Stimulated activated CD4-positive, alpha-beta T cell treated with anti-CD3 and anti-CD28 coated beads, Interleukin-4, amount 100 ng/mL, for 24 hours (primary cell): ENCODE data around the gene ATP6V0A4.
"Not testable (repeated sequence)": the region's sequence is repeated elsewhere in the genome, so short reads cannot be mapped to it uniquely, and the experiment has no call there.

ENCODE experiments used
- DNase-seq: peaks from one replicate; pipeline ENCODE4 v3.0.0-alpha.2; 2020

Gene ATP6V0A4

GRCh38 chr7:138697535-138698182, 100.3 kb downstream of the ATP6V0A4 start:
- no peak for DNase-seq

- not testable (repeated sequence) for DNase-seq
These were observed 102.2 kb downstream of the ATP6V0A4 start for GRCh38 chr7:138695776-138696175.

GRCh38 chr7:138695106-138695505, 102.9 kb downstream of the ATP6V0A4 start:
- DNase-seq = no peak

- no peak for DNase-seq
These were observed 106.8 kb downstream of the ATP6V0A4 start for GRCh38 chr7:138691178-138691577.

DNA sequence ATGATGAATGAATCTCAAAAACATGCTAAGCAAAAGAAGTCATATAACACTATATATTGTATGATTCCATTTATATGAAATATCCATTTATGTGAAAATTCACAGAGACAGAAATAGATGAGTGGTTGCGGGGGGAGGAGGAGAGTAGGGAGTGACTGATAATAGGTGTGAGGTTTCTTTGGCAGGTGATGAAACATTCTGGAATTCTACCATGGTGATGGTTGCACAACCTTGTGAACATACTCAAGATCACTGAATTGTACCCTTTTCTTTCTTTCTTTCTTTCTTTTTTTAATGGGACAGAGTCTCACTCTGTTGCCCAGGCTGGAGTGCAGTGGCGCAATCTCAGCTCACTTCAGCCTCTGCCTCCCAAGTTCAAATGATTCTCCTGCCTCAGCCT, 107.5 kb downstream of the ATP6V0A4 start:
- DNase-seq = no peak

DNA sequence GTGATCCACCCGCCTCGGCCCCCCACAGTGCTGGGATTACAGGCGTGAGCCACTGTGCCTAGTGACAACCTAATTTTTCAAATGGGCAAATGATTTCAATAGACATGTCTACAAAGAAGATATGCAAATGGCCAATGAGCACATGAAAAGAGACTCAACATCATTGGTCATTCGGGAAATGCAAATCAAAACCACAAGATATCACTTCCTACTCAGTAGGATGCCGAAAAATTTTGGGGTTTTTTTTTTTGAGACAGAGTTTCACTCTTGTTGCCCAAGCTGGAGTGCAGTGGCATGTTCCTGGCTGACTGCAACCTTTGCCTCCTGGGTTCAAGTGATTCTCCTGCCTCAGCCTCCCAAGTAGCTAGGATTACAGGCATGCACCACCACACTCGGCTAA, 110.0 kb downstream of the ATP6V0A4 start:
- DNase-seq = not testable (repeated sequence)

DNA sequence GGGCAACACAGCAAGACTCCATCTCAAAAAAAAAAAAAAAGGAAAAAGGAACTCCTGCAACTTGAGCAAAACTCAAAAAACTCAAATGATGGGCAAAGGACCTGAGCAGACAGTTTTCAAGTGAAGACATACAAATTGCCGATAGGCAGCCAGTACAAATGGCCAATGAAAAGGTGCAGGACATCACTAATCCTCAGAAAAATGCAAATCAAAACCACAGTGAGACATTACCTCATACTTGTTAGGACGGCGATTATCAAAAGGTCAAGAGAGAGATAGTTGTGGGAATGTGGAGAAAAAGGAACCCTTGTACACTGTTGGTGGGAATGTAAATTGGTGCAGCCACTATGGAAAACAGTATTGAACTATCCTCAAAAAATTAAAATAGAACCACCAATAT, 113.7 kb downstream of the ATP6V0A4 start:
- DNase-seq = no peak

DNA sequence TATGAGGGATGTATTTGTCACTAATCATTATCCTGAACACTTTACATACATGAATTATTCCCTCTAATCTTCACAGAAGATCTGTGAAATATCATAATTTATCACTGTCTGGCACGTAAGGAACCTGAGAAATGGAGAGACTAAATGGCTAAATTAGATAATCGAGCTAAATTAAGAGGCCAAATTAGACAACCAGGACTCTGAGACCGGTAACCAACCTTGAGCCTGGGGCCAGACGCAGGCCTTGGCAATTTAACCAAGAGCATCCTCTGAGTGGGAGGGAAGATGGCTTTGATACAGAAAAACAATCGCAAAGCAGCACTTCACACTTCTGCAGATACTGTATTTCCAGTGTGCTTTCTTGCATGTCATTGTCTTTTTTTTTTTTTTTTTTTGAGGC, 118.2 kb downstream of the ATP6V0A4 start:
- DNase-seq = no peak

DNA sequence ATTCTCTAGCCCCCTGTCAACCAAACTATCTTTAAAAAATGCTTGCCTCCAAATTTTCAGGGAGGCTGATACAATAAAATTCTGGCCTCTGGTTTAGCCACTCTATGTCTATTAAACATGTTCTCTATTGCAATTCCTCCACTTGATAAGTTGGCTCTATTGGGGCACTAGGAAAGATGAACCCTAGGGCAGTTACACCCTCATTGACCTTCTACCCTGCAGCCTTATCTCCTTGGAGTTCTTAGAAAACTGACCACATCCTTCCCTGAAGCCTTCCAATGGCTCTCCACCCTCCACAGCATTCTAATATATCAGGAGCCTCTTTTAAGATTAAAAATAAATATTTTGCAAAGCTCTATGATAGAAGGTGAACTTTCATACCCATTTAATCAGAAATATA, 127.4 kb downstream of the ATP6V0A4 start:
- DNase-seq = no peak

DNA sequence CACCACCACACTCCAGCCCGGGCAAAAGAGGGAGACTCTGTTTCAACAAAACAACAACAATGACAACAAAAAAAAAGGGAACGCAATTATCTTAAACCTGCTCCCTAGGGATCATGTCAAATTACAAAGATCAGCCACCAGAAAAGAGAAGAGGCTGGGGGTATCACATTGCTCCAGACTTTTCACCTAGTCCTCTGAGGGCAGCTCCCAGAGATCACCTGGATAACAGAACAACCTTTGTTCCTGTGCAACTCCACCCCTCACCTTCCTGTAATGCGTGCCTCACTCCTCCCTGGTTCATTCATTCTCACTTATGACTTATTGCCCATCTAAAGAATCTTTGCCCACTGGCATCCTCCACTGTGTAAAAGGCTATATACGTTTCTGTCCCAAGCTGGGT, 128.6 kb downstream of the ATP6V0A4 start:
- no peak for DNase-seq

GRCh38 chr7:138668946-138669345, 129.1 kb downstream of the ATP6V0A4 start:
- no peak for DNase-seq

- DNase-seq = no peak
These were observed 129.8 kb downstream of the ATP6V0A4 start for GRCh38 chr7:138668229-138668596.

DNA sequence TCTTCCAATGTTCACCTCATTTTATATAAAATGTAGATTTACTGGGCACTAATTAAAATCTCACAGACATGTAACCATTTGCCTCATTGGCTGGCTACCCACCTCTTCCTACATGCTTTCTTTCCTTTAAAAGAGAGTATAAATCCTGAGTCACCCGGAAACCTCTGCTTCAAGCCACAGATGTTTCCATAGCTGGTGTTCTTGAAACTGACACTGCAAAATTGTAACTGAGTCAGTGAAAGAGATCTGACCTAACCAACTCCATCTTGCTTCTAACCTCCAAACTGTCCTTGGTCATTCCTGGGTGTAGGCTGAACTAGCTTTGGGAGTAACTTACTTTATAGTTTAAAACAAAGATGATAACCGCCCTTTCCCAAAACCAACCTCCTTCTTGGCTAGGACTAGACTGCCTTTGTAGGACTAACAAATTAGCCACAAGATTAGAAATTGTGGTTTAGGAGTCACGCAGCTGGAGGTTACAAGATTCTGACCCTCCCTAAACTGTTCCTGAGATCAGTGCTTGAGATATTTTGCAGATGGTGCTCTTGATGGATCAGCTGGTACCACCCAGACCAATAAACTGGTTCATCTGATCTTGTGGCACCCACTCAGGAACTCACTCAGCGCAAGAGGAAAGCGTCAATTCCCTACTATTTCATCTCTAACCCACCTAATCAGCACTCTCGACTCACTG, 130.3 kb downstream of the ATP6V0A4 start:
- no peak for DNase-seq

DNA sequence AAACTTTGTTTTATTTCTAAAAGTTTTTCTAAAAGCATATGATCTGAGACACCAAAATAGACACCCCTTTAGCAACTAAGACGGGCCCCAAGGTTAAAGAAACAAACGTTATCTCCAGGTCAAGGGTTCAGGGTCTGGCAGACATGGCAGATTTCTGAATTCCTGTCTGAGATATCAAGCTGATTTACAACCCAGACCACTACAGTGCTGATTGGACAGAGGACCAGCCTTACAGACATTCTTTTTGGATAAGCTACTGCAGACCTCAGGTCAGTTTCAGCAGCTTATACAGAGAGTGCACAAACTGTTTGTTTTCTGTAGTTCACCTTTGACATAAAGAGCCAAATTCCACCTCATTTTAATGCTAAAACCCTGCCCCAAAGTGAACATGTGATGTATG, 131.6 kb downstream of the ATP6V0A4 start:
- DNase-seq = no peak

GRCh38 chr7:138665669-138666140, 132.3 kb downstream of the ATP6V0A4 start:
- no peak for DNase-seq

GRCh38 chr7:138665249-138665648, 132.7 kb downstream of the ATP6V0A4 start:
- no peak for DNase-seq

GRCh38 chr7:138663725-138664710, 134.0 kb downstream of the ATP6V0A4 start:
- DNase-seq = no peak

GRCh38 chr7:138662991-138663320, 135.0 kb downstream of the ATP6V0A4 start:
- no peak for DNase-seq

- DNase-seq = no peak
These were observed 135.7 kb downstream of the ATP6V0A4 start for GRCh38 chr7:138662076-138662990.

- DNase-seq = no peak
These were observed 136.8 kb downstream of the ATP6V0A4 start for GRCh38 chr7:138661069-138661635.

GRCh38 chr7:138658889-138659288, 139.1 kb downstream of the ATP6V0A4 start:
- no peak for DNase-seq

- DNase-seq = no peak
These were observed 140.1 kb downstream of the ATP6V0A4 start for GRCh38 chr7:138657854-138658386.
